GM18858 (cell line): ENCODE results near the gene INA.
"Not testable (repeated sequence)": the region's sequence is repeated elsewhere in the genome, so short reads cannot be mapped to it uniquely, and the experiment has no call there.

ENCODE experiments used
- ATAC-seq: cut with Tn5 transposase; IDR thresholded peaks from one replicate; pipeline ENCODE4 v1.9.1; 2021; ENCODE audit not compliant: unreplicated experiment

INA gene

DNA sequence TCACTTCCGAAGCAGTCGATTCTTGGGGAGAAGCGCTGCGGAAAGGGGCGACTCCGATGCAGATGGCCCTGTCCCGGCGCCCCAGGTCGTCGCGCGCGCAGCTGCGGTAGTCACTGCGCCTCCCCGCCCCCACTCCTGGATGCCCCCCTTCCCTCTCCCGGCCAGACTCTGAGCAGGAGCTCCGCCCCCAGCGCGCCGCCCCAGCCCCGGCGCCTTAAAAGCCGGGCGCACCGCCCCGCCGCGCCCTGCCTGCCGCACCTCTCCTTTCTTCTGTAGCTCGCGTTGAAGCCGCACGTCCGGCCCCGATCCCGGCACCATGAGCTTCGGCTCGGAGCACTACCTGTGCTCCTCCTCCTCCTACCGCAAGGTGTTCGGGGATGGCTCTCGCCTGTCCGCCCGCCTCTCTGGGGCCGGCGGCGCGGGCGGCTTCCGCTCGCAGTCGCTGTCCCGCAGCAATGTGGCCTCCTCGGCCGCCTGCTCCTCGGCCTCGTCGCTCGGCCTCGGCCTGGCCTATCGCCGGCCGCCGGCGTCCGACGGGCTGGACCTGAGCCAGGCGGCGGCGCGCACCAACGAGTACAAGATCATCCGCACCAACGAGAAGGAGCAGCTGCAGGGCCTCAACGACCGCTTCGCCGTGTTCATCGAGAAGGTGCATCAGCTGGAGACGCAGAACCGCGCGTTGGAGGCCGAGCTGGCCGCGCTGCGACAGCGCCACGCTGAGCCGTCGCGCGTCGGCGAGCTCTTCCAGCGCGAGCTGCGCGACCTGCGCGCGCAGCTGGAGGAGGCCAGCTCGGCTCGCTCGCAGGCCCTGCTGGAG, at the start of gene INA:
Gene INA, plus strand, starts transcription at position 243 of the 817 bp plus-strand sequence. Its CDS starts 74 bp downstream, at position 317.
- ATAC-seq = no peak

DNA sequence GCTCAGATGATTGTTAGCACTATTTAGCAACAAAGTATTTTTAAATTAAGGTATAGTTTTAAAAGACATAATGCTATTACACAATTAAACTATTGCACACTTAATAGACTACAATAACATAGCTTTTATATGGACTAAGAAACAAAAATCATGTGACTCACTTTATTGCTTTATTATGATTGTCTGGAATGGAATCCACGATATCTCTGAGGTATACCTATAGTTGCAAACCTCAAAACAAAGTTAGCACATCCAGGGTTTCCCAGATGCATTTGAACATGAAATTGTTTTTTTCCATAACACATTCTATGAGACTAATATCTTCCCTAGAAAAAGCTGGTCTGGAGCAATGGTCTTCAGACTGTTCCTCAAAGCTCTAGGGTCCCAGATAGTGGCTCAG, 49.5 kb upstream of the INA start:
- no peak for ATAC-seq

GRCh38 chr10:103231047-103231551, 45.8 kb upstream of the INA start:
- ATAC-seq = no peak

DNA sequence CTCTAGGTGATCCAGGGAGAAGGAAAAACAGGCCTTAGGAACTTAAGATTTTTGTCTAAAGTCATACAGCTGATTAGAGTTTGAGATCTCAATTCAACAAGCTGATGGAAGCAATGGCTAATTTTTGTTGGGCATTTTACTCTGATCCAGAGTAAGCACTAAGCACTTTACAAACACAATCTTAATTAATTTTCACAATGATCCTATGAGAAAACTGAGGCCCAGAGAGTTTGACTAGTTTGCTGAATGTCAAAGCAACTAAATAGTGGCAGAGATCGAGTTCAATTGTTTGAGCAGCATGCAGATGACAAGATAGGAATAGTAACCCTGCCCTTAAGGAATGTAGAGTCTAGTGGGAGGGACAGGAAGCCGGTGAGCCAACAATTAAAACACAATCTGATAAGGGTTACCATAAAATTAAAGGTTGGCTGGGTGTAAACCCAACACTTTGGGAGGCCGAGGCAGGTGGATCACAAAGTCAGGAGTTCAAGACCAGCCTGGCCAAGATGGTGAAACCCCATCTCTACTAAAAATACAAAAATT, 44.7 kb upstream of the INA start:
- ATAC-seq = no peak

GRCh38 chr10:103232772-103233488, 44.0 kb upstream of the INA start:
- no peak for ATAC-seq

- ATAC-seq = no peak
These were observed 41.2 kb upstream of the INA start for GRCh38 chr10:103235775-103236174.

- no peak for ATAC-seq
These were observed 38.3 kb upstream of the INA start for GRCh38 chr10:103238506-103239252.

- ATAC-seq = no peak
These were observed 35.5 kb upstream of the INA start for GRCh38 chr10:103241262-103242011.

- no peak for ATAC-seq
These were observed 32.2 kb upstream of the INA start for GRCh38 chr10:103244666-103245271.

GRCh38 chr10:103245587-103245986, 31.4 kb upstream of the INA start, which contains the start of gene RPEL1:
TSS of gene RPEL1 (plus strand) at chr10:103245887. CDS start at chr10:103245997, 110 bp downstream.
- not testable (repeated sequence) for ATAC-seq

- ATAC-seq = no peak
These were observed 30.6 kb upstream of the INA start for GRCh38 chr10:103246324-103246723.

DNA sequence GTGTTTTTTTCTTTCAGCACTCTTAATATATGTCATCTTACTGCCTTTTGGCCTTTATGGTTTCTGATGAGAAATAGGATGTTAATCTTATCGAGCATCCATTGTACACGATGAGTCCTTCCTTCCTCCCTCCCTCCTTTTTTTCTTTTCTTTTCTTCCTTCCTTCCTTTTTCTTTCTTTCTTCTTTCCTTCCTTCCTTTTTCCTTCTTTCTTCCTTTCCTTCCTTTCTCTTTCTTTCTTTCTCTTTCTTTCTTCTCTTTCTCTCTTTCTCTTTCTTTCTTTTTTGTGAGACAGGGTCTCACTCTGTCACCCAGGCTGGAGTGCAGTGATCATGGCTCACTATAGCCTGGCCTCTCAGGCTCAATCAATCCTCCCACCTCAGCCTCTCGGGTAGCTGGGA, 22.8 kb upstream of the INA start:
- no peak for ATAC-seq

- no peak for ATAC-seq
These were observed 22.2 kb upstream of the INA start for GRCh38 chr10:103254538-103255325.

GRCh38 chr10:103256613-103257012, 20.3 kb upstream of the INA start:
- no peak for ATAC-seq

GRCh38 chr10:103257812-103258211, 19.1 kb upstream of the INA start:
- ATAC-seq = no peak

DNA sequence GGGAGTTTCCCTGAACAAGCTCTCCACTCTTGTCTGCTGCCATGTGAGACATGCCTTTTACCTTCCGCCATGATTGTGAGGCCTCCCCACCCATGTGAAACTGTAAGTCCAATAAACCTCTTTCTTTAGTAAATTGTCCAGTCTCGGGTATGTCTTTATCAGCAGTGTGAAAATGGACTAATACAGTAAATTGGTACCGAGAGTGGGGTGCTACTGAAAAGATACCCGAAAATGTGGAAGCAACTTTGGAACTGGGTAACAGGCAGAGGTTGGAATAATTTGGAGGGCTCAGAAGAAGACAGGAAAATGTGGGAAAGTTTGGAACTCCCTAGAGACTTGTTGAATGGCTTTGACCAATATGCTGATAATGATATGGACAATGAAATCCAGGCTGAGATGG, 18.0 kb upstream of the INA start:
- ATAC-seq = not testable (repeated sequence)

DNA sequence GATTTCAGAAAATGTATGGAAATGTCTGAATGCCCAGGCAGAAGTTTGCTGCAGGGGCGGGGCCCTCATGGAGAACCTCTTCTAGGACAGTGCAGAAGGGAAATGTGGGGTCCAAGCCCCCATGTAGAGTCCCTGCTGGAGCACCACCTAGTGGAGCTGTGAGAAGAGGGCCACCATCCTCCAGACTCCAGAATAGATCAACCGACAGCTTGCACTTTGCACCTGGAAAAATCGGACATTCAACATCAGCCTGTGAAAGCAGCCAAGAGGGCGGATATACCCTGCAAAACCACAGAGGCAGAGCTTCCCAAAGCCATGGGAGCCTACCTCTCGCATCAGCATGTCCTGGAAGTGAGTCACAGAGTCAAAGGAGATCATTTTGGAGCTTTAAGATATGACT, 16.9 kb upstream of the INA start:
- ATAC-seq = no peak

DNA sequence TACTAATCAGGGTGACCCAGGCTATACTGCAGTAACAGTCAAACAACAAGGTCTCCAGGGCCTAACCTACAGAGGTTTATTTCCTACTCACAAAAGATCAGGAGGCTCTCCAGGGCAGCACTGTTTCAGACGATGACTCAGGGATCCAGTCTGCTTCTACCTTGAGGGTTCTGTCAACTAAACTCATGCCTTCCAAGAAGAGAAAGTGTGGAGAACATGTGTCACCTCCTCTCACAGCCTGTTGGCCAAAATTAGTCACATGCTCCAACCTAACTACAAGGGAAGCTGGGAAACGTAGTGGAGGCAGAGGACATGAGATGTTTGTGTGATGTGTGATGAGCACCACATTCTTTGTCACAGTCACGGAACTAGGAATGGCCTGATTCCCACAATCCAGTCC, 14.7 kb upstream of the INA start:
- no peak for ATAC-seq

- no peak for ATAC-seq
These were observed 11.1 kb upstream of the INA start for GRCh38 chr10:103265717-103266329.
